Liver (tissue), 9 donors: Measurements from ENCODE around the gene DCP2. TPM values are rescaled to one million over a fixed set of nuclear protein-coding genes. Genes with fewer than 3 reads are reported as not detected.

Source experiments
- DNase-seq: peaks from one replicate; pipeline ENCODE4 v3.0.0-alpha.2; 2017; ENCODE audit warnings: low spot score
- H3K27ac ChIP-seq, 2 donors: one replicate each; pipeline ENCODE4 v1.7.0; 2013; ENCODE audit warnings: inconsistent platforms in 2 of 2, low read length in 2 of 2, control low read depth in 1 of 2, low read depth in 1 of 2, mild to moderate bottlenecking in 1 of 2
- H3K27me3 ChIP-seq, 4 donors: one replicate each; pipeline versions ENCODE4 v1.6.1 to v1.7.0; 2013; ENCODE audit warnings: low read length in 3 of 4, inconsistent platforms in 1 of 4, mild to moderate bottlenecking in 1 of 4, moderate library complexity in 1 of 4; ENCODE audit not compliant: control insufficient read depth in 4 of 4, insufficient read depth in 4 of 4
- H3K36me3 ChIP-seq, 4 donors: one replicate each; pipeline versions ENCODE4 v1.6.1 to v1.7.0; 2013; ENCODE audit warnings: low read length in 3 of 4, mild to moderate bottlenecking in 3 of 4, low read depth in 1 of 4, moderate library complexity in 1 of 4; ENCODE audit not compliant: control insufficient read depth in 4 of 4, insufficient read depth in 3 of 4
- H3K4me1 ChIP-seq, 4 donors: one replicate each; pipeline versions ENCODE4 v1.6.1 to v1.7.0; 2013; ENCODE audit warnings: low read length in 3 of 4, mild to moderate bottlenecking in 3 of 4, moderate library complexity in 1 of 4; ENCODE audit not compliant: control insufficient read depth in 4 of 4, insufficient read depth in 4 of 4
- H3K4me3 ChIP-seq, 3 donors: one replicate each; pipeline versions ENCODE4 v1.6.1 to v1.7.0; 2013; ENCODE audit warnings: low read length in 3 of 3, control low read depth in 1 of 3, low read depth in 1 of 3, mild to moderate bottlenecking in 1 of 3
- H3K9ac ChIP-seq, 2 donors: one replicate each; pipeline ENCODE4 v1.7.0; 2013; ENCODE audit warnings: low read length in 2 of 2, mild to moderate bottlenecking in 2 of 2, moderate library complexity in 2 of 2, control low read depth in 1 of 2, low read depth in 1 of 2
- H3K9me3 ChIP-seq, 4 donors: one replicate each; pipeline versions ENCODE4 v1.6.1 to v1.7.0; 2013; ENCODE audit warnings: low read length in 3 of 4; ENCODE audit not compliant: control insufficient read depth in 4 of 4
- CTCF ChIP-seq: fragments of 150-350 bp; IDR thresholded peaks from 2 replicates; pipeline ENCODE4 v1.5.1; 2017; ENCODE audit warnings: improper control_type of control experiment, low read depth, low read length; ENCODE audit not compliant: missing input control
- EGR1 ChIP-seq, 2 donors: IDR thresholded peaks; 2 replicates each; pipeline ENCODE4 v1.6.1; 2016 to 2018; ENCODE audit warnings: antibody characterized with exemption in 2 of 2, low read depth in 2 of 2
- FOXA1 ChIP-seq: IDR thresholded peaks from 2 replicates; pipeline ENCODE4 v1.6.1; 2016; ENCODE audit warnings: antibody characterized with exemption
- FOXA2 ChIP-seq: IDR thresholded peaks from 2 replicates; pipeline ENCODE4 v1.6.1; 2016; ENCODE audit warnings: antibody characterized with exemption
- GABPA ChIP-seq, 2 donors: IDR thresholded peaks in 1 of 2; conservative IDR thresholded peaks in 1 of 2; 2 replicates each; pipeline ENCODE4 v1.6.1; 2016; ENCODE audit warnings: antibody characterized with exemption in 2 of 2, mild to moderate bottlenecking in 1 of 2, moderate library complexity in 1 of 2
- HNF4A ChIP-seq, 2 donors: conservative IDR thresholded peaks; 2 replicates each; pipeline ENCODE4 v1.6.1; 2016; ENCODE audit warnings: antibody characterized with exemption in 2 of 2, mild to moderate bottlenecking in 2 of 2
- HNF4G ChIP-seq: IDR thresholded peaks from 2 replicates; pipeline ENCODE4 v1.6.1; 2016; ENCODE audit warnings: antibody characterized with exemption
- JUND ChIP-seq, 2 donors: IDR thresholded peaks; 2 replicates each; pipeline ENCODE4 v1.6.1; 2016; ENCODE audit warnings: antibody characterized with exemption in 2 of 2
- NR2F2 ChIP-seq: IDR thresholded peaks from 2 replicates; pipeline ENCODE4 v1.6.1; 2016; ENCODE audit warnings: antibody characterized with exemption
- RAD21 ChIP-seq, 2 donors: IDR thresholded peaks; 2 replicates each; pipeline ENCODE4 v1.6.1; 2016; ENCODE audit warnings: antibody characterized with exemption in 2 of 2, mild to moderate bottlenecking in 2 of 2
- RXRA ChIP-seq, 2 donors: IDR thresholded peaks; 2 replicates each; pipeline ENCODE4 v1.6.1; 2017 to 2018; ENCODE audit warnings: antibody characterized with exemption in 2 of 2, mild to moderate bottlenecking in 1 of 2
- SP1 ChIP-seq: IDR thresholded peaks from 2 replicates; pipeline ENCODE4 v1.6.1; 2018; ENCODE audit warnings: antibody characterized with exemption, mild to moderate bottlenecking
- YY1 ChIP-seq: IDR thresholded peaks from 2 replicates; pipeline ENCODE4 v1.6.1; 2016; ENCODE audit warnings: antibody characterized with exemption, mild to moderate bottlenecking
- WGBS: extraction: QIAGEN DNeasy Blood & Tissue Kit; methylation state at CpG from one replicate; pipeline ENCODE4 v1.1.7; 2013; 5-methylcytosine and 5-hydroxymethylcytosine counted together
- polyA plus RNA-seq, 2 donors: library from polyadenylated mRNA; stranded (reverse) in 1 of 2; unstranded in 1 of 2; fragments of 200-250 nt in 1 of 2; fragments of >200 nt in 1 of 2; fragmentation: Nextera tagmentation in 1 of 2; extraction: Ambion mirVana in 1 of 2; gene quantifications; one replicate each; pipeline versions ENCODE4 v1.2.1 to v1.2.3, GENCODE V29; 2013 to 2015
- total RNA-seq, 2 donors: library from RNA; depleted of rRNA; stranded (reverse); fragments of >200 nt; gene quantifications; one replicate each; pipeline ENCODE4 v1.2.3, GENCODE V29; 2014
- TF ChIP-seq, protein P1 (sequence below): IDR thresholded peaks from 2 replicates; pipeline ENCODE4 v1.6.1; 2016; ENCODE audit warnings: antibody characterized with exemption
- TF ChIP-seq, protein P2 (sequence below): IDR thresholded peaks from 2 replicates; pipeline ENCODE4 v1.6.1; 2016; ENCODE audit warnings: antibody characterized with exemption
- TF ChIP-seq, protein P3 (sequence below): IDR thresholded peaks from 2 replicates; pipeline ENCODE4 v1.6.1; 2016; ENCODE audit warnings: antibody characterized with exemption, mild to moderate bottlenecking
- TF ChIP-seq, protein P4 (sequence below): IDR thresholded peaks from 2 replicates; pipeline ENCODE4 v1.6.1; 2016; ENCODE audit warnings: antibody characterized with exemption
- donor health status: healthy.
- donor health status: healthy.
- donor health status: healthy.
- donor health status: healthy.
- donor health status: healthy.

DCP2 gene
- total and polyA plus RNA-seq, 4 donors = 2.9 to 44.2 (median 12.4) TPM

GRCh38 chr5:112938286-112938685 is 38.3 kb upstream of the DCP2 start:
- H3K27me3 ChIP-seq = no peaks in the 10 kb centered on the region
- TF ChIP-seq, protein P1, sequence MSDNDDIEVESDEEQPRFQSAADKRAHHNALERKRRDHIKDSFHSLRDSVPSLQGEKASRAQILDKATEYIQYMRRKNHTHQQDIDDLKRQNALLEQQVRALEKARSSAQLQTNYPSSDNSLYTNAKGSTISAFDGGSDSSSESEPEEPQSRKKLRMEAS = no peak
- TF ChIP-seq NR2F2 = no peak
- TF ChIP-seq RAD21 (IDR thresholded peaks at IDR 0.05) = no peak
- no peak for TF ChIP-seq RXRA (IDR thresholded peaks at IDR 0.05)
- TF ChIP-seq FOXA1 = no peak
- TF ChIP-seq FOXA2 = no peak
- no peak for TF ChIP-seq HNF4G
- TF ChIP-seq, protein P2, sequence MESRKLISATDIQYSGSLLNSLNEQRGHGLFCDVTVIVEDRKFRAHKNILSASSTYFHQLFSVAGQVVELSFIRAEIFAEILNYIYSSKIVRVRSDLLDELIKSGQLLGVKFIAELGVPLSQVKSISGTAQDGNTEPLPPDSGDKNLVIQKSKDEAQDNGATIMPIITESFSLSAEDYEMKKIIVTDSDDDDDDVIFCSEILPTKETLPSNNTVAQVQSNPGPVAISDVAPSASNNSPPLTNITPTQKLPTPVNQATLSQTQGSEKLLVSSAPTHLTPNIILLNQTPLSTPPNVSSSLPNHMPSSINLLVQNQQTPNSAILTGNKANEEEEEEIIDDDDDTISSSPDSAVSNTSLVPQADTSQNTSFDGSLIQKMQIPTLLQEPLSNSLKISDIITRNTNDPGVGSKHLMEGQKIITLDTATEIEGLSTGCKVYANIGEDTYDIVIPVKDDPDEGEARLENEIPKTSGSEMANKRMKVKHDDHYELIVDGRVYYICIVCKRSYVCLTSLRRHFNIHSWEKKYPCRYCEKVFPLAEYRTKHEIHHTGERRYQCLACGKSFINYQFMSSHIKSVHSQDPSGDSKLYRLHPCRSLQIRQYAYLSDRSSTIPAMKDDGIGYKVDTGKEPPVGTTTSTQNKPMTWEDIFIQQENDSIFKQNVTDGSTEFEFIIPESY = no peak
- no peak for TF ChIP-seq SP1
- TF ChIP-seq, protein P3, sequence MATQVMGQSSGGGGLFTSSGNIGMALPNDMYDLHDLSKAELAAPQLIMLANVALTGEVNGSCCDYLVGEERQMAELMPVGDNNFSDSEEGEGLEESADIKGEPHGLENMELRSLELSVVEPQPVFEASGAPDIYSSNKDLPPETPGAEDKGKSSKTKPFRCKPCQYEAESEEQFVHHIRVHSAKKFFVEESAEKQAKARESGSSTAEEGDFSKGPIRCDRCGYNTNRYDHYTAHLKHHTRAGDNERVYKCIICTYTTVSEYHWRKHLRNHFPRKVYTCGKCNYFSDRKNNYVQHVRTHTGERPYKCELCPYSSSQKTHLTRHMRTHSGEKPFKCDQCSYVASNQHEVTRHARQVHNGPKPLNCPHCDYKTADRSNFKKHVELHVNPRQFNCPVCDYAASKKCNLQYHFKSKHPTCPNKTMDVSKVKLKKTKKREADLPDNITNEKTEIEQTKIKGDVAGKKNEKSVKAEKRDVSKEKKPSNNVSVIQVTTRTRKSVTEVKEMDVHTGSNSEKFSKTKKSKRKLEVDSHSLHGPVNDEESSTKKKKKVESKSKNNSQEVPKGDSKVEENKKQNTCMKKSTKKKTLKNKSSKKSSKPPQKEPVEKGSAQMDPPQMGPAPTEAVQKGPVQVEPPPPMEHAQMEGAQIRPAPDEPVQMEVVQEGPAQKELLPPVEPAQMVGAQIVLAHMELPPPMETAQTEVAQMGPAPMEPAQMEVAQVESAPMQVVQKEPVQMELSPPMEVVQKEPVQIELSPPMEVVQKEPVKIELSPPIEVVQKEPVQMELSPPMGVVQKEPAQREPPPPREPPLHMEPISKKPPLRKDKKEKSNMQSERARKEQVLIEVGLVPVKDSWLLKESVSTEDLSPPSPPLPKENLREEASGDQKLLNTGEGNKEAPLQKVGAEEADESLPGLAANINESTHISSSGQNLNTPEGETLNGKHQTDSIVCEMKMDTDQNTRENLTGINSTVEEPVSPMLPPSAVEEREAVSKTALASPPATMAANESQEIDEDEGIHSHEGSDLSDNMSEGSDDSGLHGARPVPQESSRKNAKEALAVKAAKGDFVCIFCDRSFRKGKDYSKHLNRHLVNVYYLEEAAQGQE = no peak
- TF ChIP-seq EGR1 (IDR thresholded peaks at IDR 0.05; ENCODE audit: low read depth in 2 of 2) = no peak
- TF ChIP-seq CTCF = no peak
- no peak for TF ChIP-seq HNF4A (conservative IDR thresholded peaks at IDR 0.05)
- no peak for TF ChIP-seq JUND (IDR thresholded peaks at IDR 0.05)
- TF ChIP-seq, protein P4, sequence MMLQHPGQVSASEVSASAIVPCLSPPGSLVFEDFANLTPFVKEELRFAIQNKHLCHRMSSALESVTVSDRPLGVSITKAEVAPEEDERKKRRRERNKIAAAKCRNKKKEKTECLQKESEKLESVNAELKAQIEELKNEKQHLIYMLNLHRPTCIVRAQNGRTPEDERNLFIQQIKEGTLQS = no peak
- TF ChIP-seq YY1 = no peak
- DNase-seq = no peak

GRCh38 chr5:112940670-112941069 is 35.9 kb upstream of the DCP2 start:
- Histone ChIP-seq H3K27me3 (no peaks in the 10 kb centered on the region), H3K4me3 (no peak overlapping the region)
- no peak for DNase-seq
- TF ChIP-seq FOXA1 (no peak), YY1 (no peak), FOXA2 (no peak), EGR1 (IDR thresholded peaks at IDR 0.05; ENCODE audit: low read depth in 2 of 2) (no peak), GABPA (IDR thresholded peaks at IDR 0.05 in 1 of 2, conservative IDR thresholded peaks at IDR 0.05 in 1 of 2) (no peak), HNF4A (conservative IDR thresholded peaks at IDR 0.05) (no peak), RXRA (IDR thresholded peaks at IDR 0.05) (no peak), SP1 (no peak), JUND (IDR thresholded peaks at IDR 0.05) (no peak)
- TF ChIP-seq, protein P3 = no peak
- TF ChIP-seq, protein P2 = no peak

More at GRCh38 chr5:112938286-112938685, 38.3 kb upstream of the DCP2 start:
- Histone ChIP-seq H3K36me3 (no peaks in the 10 kb centered on the region), H3K9me3 (no peaks in the 10 kb centered on the region), H3K4me1 (no peaks in the 10 kb centered on the region), H3K4me3 (no peak overlapping the region), H3K9ac (no peak overlapping the region), H3K27ac (no peak overlapping the region)
- WGBS = 89% methylated on average over 8 of the region's 8 CpGs

More at GRCh38 chr5:112940670-112941069, 35.9 kb upstream of the DCP2 start:
- no peak overlapping the region for H3K9ac ChIP-seq
- no peak overlapping the region for H3K27ac ChIP-seq
- no peaks in the 10 kb centered on the region for H3K36me3 ChIP-seq
- H3K9me3 ChIP-seq = no peaks in the 10 kb centered on the region
- WGBS = 74% methylated on average over 2 of the region's 2 CpGs
- no peaks in the 10 kb centered on the region for H3K4me1 ChIP-seq
